ENCODE data around the gene SNX4.
"Not testable (repeated sequence)": the region's sequence is repeated elsewhere in the genome, so short reads cannot be mapped to it uniquely, and the experiment has no call there.

Gene SNX4

DNA sequence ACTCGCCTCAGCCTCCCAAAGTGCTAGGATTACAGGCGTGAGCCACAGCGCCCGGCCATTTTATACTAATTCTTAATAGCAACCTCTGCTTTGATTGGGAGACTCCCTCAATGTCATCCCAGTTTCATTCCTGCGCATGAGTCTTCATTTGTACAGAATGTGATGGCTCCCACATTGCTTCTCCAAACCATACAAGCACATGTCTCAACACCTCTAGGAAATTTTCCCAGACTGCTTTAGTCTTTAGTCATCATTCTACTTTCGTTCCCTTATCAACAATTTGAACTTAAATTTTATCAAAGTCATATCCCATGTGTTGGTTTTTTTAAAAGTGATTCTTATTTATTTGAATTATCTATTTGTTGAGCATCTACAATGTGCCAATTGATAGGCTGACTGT, 58.1 kb downstream of the SNX4 start:
- no peak for DNase-seq

DNA sequence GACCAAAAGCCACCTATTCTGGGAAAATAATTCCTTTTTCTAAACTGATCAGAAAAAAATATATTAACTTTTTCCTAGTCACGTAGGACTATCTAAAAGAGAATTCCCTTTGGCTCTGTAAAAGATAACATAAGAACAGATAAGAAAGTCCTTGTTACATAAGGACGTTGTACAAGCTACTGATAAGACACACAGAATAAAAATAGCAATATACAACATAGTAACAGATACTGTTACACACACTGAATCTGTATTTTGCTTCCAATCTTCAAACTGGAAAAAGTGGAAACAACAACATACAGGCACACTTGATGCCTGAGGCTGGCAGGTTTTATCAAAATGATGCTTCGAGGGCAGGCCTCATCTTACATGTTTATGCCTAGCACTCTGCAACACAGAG, 59.8 kb downstream of the SNX4 start:
- DNase-seq = no peak

DNA sequence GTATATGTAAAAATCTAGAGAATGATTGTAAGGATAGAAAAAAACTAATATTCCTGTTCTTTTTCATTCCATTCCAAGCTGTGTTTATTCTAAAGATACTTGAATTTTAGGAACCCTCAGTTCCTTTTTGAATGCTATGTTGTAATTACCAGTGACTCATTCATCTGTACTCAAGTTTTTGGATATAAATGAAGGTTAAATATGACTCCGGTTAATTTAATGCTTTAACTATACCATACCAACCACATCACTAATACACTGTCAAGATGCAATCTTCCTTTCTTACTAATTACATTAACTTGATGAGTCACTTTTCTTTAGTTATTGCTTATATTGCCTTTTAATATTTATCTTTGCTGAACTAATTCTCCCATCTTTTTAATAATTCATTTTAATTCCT, 76.1 kb downstream of the SNX4 start:
- DNase-seq = peak; percentile 93

DNA sequence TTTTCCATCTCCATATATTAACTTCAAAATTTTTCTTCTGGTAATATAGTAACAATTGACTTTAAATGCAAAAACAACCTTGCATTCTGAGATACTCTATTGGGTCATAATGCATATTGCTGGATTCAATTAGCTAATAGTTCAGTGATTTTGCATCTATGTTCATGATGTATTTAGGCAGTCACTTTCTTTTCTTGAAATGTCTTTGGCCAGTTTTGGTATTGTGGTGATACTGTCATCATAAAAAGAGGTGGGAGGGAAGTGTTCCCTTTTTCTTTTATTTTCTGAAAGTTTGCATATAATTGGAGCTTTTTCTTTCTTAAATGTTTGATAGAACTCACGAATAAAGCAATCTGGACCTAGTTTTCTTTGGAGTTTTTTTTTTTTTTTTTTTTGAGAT, 77.5 kb downstream of the SNX4 start:
- no peak for DNase-seq

DNA sequence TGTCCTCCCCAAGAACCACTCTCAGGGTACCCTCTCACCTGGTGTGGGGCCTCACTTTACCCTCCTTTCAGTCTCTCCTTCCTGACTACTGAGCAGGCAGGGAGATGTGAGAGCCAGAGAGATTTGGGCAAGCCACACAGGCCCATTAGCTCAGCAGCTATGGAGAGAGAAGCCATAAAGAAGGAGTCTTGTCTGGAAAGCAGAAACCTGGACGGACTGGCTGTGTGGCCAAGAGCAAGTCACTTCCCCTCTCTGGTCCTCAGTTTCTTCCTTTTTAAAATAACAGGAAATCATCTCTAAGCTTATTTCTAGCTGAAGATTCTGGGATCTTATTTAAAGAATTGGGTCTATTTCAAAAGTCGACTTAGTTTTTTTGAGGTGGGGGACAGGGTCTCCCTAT, 79.0 kb downstream of the SNX4 start:
- DNase-seq = no peak

DNA sequence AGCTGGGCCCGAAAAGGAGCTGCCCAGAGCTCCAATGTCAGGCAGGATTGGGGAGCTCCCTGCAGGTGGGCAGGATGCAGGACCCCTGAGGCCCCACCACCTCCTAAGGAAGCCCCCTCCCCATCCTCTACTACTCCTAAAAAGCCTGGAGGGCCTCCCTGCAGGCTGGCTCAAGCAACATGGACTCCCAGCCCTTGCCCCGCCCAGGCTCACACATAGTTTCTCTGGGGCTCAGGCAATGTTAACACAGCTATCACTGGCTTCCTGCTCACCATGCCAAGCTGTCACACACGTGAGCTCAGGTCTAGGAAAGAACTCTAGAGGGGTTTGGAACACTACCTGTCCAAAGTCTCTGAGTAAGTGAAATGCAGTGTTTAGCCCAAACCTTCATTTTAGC, 79.4 kb downstream of the SNX4 start:
- no peak for DNase-seq

DNA sequence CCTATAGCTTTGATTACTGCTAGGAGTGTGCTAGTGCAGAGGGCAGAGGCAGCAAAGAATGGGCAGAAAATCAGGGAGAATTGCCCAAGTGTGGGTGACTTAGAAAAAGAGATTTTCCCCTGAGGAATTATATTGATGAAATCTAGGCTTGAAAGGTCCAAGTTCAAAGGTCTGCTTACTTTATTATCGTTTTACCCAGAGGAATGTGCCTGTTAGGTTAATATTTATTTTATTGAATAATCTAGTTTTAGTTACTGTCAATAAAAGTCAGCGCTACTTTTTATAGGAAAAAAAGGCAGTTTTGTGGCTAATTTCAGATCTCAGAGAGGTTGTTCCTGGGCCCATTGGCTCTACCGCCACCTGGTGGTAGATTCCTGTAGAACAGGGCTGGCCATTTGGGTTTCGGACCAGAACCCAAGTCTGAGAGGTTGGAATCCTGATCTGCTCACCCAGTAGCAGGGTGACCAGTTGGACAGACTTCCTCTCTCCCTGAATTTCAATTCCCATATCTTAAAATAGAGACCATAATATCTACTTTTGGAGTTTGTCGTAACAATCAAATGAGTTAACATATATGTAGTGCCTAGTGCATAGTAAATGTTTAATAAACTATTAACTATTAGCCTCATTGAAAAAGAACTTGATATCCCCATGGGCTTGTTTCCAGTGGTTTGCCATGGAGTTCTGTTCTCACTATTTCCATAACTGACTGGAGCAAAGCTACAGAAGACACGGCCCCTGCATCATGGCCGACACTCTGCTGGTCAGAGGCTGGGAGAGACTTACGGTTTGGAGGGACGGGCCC, 82.2 kb downstream of the SNX4 start:
- peak; percentile 34 for DNase-seq

DNA sequence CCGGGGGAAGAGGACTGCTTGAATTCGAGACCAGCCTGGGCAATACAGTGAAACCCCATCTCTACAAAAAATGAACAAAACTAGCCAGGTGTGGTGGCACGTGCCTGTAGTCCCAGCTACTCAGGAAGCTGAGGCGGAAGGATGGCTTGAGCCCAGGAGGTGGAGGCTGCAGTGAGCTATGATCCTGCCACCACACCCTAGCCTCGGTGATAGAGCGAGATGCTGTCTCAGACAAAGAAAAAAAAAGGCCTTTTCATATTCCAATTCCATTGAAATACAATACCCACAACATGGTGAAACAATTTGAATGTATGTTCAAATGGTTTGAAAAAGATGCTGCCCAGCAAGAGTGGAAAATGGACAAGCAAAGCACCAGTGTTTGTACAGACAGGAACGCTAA, 83.1 kb downstream of the SNX4 start:
- no peak for DNase-seq

DNA sequence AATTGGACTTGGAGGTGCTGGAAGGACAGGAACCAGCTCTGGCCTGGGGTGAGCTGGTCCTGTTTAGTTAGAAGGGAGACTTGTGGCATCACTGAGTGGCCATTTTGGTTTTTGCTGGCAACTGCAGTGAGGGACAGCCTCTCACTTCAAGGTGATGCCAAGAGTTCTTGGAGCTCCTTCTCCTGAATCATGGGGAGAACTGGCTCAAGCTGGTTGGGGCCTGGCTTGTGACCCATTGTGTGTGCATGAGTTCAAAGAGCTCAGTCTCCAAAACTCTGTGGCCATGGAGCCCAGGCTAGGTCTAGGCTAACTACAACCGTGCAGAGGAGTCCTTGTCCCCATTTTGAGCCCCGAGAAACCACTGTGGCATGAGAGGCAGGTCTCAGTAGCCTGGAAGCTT, 84.8 kb downstream of the SNX4 start:
- DNase-seq = no peak

DNA sequence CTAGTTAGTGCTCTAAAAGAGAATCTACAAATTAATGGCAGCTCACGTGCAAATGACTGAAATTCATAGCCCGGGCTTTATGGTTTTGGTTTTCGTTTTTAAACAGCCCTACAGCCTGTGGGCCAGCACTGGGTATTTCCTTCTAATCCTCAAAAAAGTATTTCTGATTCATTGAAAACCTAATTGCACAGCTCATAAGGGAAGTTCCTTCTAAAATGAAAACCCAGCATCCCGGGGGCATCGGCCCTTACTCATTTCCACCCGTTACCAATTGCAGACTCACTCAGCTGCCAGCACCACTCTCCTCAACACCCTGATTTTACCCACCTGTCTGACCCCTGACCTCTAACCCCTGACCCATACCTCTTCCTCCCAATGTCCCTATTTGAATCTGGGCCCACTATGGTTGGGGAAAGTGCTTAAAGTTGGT, 85.4 kb downstream of the SNX4 start:
- no peak for DNase-seq

DNA sequence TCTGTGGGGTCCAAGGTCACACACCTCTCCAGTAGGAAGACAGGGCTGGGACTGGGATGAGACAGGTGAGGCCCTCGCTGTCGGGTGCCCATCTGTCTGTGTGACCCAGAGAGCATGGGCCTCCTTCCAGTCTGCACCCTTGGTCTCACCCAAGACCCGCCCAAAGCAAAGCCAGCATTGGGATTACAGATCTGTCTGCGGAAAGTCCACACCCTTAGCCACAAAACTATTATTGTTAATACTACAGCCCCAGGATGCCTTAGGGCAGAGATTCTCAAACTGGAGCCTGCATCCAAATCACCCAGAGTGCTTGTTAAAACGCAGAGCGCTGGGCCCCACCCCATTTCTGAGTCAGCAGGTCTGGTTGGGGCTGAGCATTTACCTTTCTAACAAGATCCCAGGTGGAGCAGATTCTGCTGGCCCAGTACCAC, 86.4 kb downstream of the SNX4 start:
- no peak for DNase-seq

DNA sequence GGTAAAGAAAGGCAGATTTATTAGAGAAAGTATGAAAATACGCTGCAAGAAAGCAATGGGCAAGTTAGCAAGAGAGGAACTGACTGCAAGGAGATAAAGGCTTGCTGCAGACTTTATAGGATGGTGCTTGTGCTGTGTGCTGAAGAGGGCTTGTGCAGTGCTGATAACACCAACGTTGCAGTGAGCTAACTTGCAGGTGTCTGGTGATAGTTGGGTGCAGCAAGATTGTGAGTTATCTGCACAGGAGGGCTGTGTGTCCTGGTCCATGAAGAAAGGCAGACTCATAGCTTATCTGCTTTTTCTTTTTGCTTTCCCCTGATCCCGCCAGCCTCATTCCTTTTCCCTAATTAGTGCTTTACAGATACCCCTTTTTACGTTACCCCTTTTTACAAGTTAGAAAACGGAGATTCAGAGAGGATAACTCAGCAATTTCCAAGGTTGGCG, 86.9 kb downstream of the SNX4 start:
- DNase-seq = no peak

DNA sequence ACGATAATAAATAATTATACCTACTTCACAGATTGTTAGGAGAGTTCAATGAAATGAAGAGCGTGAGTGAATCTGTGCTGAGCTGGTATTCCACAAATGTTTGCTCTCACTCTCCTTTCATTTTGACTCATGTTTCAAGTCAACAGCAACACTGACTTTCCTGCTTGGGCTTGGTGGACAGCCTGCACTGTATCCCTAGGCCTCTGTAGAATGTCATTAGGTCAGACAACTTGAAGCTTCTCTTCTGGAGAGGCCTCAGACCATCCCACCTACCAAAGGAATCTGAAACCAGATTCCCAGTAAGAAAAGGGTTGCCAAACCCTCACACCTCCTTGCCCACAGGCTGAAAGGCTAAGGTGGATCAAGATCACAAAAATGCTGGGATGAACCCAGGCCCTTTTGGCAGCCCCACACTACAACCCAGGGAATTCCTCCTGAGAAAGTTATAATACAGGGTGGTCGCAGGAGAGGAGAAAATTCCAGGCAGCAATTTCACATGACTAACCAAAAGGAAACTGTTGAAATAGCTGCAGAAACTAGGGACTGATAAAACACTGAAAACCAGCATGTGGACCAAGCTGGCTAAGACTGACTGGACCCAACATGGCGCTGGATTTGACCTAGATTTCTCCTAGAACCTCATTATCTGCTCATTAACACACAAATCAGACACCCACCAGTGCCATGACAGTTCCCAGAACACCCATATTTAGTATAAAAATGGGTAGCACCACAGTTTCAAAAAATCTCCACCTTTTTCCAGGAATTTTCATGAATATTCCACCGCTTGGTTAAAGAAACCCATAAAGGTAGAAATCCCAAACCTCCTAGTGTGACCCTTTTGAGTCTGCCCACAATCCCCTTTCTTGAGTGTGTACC, 87.9 kb downstream of the SNX4 start:
- no peak for DNase-seq

DNA sequence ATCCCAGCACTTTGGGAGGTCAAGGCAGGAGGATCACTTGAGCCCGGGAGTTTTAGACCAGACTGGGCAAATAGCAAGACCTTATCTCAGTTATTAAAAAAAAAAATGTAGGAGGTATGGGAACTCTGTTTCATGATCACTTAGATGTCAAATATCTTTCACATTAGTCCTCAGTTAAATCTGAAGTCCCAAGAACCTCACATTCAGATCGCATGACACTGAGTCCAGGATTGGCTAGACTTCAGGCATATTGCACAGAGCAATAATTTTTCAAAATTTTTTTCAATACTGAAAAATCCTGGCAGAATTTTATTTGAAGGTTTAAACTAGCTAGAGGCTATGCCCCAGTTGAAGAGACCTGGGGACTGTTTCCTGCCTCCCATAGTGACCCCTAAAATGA, 88.6 kb downstream of the SNX4 start:
- DNase-seq = peak; percentile 27

DNA sequence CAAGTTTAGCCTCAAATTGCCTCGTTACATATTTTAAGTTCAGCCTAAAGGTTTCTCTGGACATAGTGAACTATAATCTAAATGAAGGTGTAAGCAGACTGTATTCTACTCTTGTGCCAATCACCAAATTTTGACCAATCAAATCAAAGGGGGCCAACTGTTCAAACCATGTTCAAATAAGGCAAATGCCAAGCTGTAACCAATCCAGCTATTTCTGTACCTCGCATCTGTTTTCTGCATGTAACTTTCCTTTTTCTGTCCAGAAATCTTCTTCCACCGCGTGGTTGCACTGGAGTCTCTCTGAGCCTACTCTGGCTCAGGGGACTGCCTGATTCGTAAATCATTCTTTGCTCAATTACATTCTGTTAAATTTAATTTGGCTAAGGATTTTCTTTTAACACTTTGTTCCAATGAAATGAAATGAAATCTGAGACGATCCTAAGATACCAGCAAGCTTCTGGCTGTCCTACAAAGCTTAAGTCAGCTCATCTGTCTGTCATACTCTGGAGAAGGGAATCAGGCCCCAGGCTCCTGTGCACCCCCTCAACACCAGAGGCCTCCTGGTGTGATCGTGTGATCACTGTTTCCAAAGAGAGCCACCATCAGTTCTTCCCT, 91.7 kb downstream of the SNX4 start:
- no peak for DNase-seq

DNA sequence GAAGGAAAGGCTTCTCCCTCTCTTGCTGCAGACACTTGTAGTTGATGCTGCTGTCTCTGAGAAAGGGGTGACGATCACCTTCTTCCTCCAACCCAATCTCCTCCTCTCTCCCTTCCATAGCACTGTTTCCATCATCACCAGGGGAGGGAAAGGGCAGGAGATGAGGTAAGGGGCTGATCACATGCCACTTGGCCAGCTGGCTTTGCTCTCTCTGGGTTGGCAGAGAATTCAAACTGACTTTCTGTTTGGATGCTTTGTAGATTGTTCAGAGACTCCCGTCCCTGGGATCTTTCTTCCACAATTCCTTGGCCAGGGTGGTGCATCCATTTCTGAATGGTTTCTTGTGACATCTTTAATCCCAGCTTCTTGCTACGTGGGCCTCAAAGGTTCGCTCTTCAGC, 101.7 kb downstream of the SNX4 start:
- no peak for DNase-seq

DNA sequence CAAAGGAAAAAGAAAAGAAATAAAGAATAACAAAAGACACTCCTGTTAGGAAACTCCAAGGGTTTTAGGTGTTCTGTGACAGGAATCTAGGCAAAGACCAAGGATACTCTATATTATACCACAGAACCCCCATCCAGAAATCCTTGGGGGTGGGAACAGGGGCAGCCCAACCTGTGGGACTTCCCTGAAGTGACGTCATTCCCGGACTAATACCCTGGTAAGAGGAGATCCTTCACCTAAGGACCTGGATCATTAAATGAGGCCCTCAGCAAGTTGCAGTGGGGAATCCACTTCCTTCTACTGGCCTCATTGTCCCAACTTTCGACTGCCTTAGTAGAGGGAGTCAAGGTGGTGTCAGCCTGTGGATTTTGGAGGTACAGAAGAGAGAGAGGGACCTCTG, 103.8 kb downstream of the SNX4 start:
- no peak for DNase-seq

DNA sequence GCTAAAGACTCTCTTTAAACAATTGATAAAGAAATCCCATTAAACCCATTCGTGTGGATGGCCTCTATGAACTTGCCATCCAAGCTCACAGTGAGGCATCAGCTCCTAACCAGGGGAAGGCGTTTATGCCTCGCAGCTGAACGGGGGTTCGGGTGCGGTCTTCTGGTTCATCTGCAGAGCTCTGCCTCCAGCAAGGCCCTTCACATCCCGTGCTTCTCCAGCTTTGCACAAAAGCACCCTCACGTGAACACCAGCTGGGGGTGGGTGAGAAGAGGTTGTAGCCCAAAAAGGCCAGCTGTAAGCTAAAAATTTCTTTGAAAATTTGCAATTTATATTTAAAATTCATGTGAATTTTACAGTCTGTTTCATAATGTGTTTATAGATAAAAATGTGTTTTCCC, 105.3 kb downstream of the SNX4 start:
- DNase-seq = no peak

DNA sequence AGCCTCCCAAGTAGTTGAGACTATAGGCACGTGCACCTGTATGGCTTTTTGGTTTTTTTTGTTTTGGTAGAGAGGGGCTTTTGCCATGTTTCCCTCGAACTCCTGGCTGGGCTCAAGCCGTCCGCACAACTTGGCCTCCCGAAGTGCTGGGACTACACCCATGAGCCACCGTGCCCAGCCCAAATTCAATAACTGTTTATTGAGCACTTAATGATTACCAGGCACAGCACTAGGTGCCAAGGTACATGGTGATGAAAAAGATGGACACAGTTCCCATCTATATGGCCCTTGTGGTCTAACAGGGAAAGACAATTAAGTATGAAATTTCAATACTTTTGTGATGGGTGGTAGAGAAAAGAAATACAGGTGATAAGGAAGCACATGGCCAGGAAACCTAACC, 109.1 kb downstream of the SNX4 start:
- no peak for DNase-seq

DNA sequence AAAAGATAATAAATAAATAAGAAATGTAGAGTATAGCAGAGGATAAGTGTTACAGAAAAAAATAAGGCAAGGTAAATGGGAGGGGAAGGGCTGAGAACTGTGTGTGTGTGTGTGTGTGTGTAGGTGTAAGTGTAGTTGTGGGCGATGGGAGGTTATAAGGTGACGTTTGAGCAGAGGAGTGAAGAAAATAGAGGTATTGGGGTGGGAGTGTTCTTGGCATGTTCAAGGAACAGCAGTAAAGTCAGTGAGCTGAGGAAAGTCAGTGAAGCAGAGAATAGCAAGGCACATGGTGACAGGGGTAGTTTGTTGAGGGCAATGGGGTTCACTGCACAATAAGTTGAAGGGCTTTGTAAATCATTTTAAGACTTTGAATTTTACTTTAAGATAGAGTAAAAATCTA, 113.9 kb downstream of the SNX4 start:
- no peak for DNase-seq

DNA sequence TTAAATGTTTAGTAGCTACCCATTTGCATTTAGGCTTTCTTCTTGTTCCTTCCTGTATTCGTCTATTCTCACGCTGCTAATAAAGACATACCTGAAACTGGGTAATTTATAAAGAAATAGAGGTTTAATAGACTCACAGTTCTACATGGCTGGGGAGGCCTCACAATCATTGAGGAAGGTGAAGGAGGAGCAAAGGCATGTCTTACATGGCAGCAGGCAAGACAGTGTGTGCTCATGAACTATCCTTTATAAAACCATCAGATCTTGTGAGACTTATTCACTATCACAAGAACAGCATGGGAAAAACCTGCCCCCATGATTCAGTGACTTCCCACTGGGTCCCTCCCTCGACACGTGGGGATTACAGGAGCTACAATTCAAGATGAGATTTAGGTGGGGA, 114.5 kb downstream of the SNX4 start:
- not testable (repeated sequence) for DNase-seq

DNA sequence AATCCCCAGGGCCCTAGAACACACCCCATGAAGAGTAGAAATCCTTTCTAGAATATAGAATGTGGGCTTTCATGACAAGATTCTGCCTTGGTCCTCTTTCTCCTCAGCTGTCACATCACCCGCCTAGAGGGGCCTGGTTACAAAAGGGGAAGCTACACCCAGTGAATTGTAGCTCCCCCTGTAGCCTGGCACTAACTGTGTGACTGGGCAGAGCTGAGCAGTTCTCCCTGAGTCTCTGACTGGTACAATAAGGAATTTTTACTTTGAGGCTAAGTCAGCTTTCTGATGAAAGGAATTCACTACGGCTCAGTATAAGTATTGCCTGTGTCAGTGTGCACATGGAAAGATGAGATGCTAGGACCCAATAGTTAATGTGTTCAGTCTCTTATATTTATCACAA, 116.2 kb downstream of the SNX4 start:
- no peak for DNase-seq

DNA sequence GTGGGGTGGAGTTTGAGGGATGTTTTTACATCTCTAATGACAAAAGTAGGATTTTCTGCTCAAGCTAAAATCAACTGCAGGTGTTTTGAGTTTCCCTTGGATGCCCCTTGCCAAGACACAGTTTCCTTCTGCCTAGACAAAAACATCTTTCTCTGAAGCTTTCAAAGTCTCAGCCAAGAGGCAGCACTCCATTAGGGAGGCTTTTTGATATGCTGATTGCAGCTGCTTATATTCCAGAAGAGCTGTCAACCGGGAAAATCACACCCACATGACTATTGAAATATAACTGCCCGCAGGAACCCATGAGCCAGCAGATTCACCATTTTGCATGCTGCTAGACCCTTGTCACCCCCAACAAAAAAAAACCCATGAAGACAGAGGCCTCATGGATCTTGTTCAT, 117.4 kb downstream of the SNX4 start:
- no peak for DNase-seq

DNA sequence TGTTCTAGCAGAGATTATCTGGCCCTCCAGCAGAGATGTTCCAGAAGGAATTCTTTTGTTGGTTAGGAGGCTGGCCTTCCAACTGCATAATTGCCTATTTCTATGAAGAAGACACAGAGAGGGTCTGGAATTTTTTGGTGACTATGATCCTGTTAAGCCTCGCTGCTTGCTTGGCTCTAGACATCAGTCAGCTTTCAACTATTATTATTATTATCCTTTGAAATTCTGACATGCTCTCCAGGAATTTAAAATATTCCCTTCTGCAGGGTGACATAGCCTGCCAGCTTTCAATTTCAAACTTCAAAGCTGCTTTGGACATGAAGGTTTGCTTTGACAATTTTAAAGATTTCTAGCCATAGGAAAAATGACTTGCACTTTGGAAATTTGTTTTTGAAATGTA, 118.6 kb downstream of the SNX4 start:
- DNase-seq = peak; percentile 28

All from HCEC 1CT (cell line).